Naive thymus-derived CD8-positive, alpha-beta T cell (primary cell): Measurements from ENCODE around the gene SULT4A1. TPM values are rescaled to one million over a fixed set of nuclear protein-coding genes. Genes with fewer than 3 reads are reported as not detected.

Source experiments
- ATAC-seq, 2 donors: fragments of 150-1000 bp; cut with Tn5 transposase in 1 of 2; sonication (Bioruptor Pico), chemical (Tn5 transposase) in 1 of 2; 1 replicate in 1 of 2; 2 replicates in 1 of 2; pipeline ENCODE4 v1.10.0; 2021; ENCODE audit warnings: mild to moderate bottlenecking in 2 of 2, moderate library complexity in 2 of 2
- POLR2A ChIA-PET: fragments of 350-600 bp; sonication (Branson Sonifier 250); formaldehyde crosslinking; loops from one replicate; lab custom pipeline; 2021; ENCODE audit warnings: antibody characterized with exemption; lab: Charles Lee
- DNase-seq, 10 donors: peaks; one replicate each; pipeline versions ENCODE4 v3.0.0 to v3.0.0-alpha.2; 2020 to 2022
- H3K27ac Mint-ChIP-seq, 10 donors: one replicate each; pipeline ENCODE4 v1.8.0; 2020 to 2022; ENCODE audit warnings: mild to moderate bottlenecking in 10 of 10, mixed read lengths in 10 of 10, moderate library complexity in 4 of 10, inconsistent platforms in 1 of 10
- H3K27me3 Mint-ChIP-seq, 5 donors: one replicate each; pipeline ENCODE4 v1.8.0; 2021 to 2022; ENCODE audit warnings: mixed read lengths in 5 of 5
- H3K36me3 Mint-ChIP-seq, 3 donors: one replicate each; pipeline ENCODE4 v1.8.0; 2020 to 2022; ENCODE audit warnings: mixed read lengths in 3 of 3, mild to moderate bottlenecking in 2 of 3, inconsistent platforms in 1 of 3
- H3K4me1 Mint-ChIP-seq, 4 donors: one replicate each; pipeline ENCODE4 v1.8.0; 2021 to 2022; ENCODE audit warnings: mixed read lengths in 4 of 4
- H3K4me3 Mint-ChIP-seq, 10 donors: one replicate each; pipeline ENCODE4 v1.8.0; 2020 to 2022; ENCODE audit warnings: mild to moderate bottlenecking in 10 of 10, mixed read lengths in 10 of 10, moderate library complexity in 6 of 10, inconsistent platforms in 1 of 10
- H3K9me3 Mint-ChIP-seq, 9 donors: one replicate each; pipeline ENCODE4 v1.8.0; 2020 to 2022; ENCODE audit warnings: mixed read lengths in 9 of 9, mild to moderate bottlenecking in 3 of 9, inconsistent platforms in 1 of 9, moderate library complexity in 1 of 9
- polyA plus RNA-seq, 3 donors: library from polyadenylated mRNA; unstranded; fragments of 300-500 nt; fragmentation: Illumina TruSeq; gene quantifications; one replicate each; pipeline ENCODE4 v1.2.3, GENCODE V29; 2021
- total RNA-seq, 8 experiments: library from RNA in 2 of 8; stranded (reverse) in 2 of 8; gene quantifications; one replicate each; pipeline ENCODE4 v1.2.3 and lab custom pipeline; 2021 to 2026

The SULT4A1 gene
- total and polyA plus RNA-seq, 5 experiments from 2014 or later = not detected

GRCh38 chr22:43845981-43846380 is 16.3 kb downstream of the SULT4A1 start:
- H3K9me3 Mint-ChIP-seq = peaks cover 0 to 2% (median 0%) of the 10 kb centered on the region in 9 donors

GRCh38 chr22:43844560-43845545 is 17.5 kb downstream of the SULT4A1 start:
- peak in 1 of 10 donors; percentile 38 for DNase-seq
- no peak for ATAC-seq
- Mint-ChIP-seq H3K36me3 (no peaks in the 10 kb centered on the region), H3K27ac (no peak overlapping the region), H3K27me3 (peaks cover 0 to 22% (median 8%) of the 10 kb centered on the region in 5 donors), H3K9me3 (peaks cover 0 to 2% (median 0%) of the 10 kb centered on the region in 9 donors), H3K4me3 (no peak overlapping the region), H3K4me1 (peaks cover 0 to 2% (median 0%) of the 10 kb centered on the region in 4 donors)
- POLR2A ChIA-PET = no interaction called here

More at GRCh38 chr22:43845981-43846380, 16.3 kb downstream of the SULT4A1 start:
- H3K4me1 Mint-ChIP-seq = peaks cover 0 to 2% (median 0%) of the 10 kb centered on the region in 4 donors
- DNase-seq = peak in 1 of 10 donors; percentile 22
- H3K27me3 Mint-ChIP-seq = peaks cover 1 to 32% (median 10%) of the 10 kb centered on the region in 5 donors
- POLR2A ChIA-PET = no interaction called here
- peak overlapping the region in 2 of 10 donors; percentile 18 to 68 for H3K27ac Mint-ChIP-seq
- H3K36me3 Mint-ChIP-seq = no peaks in the 10 kb centered on the region
- ATAC-seq = no peak
- H3K4me3 Mint-ChIP-seq = no peak overlapping the region

- Mint-ChIP-seq H3K36me3 (no peaks in the 10 kb centered on the region), H3K4me3 (no peak overlapping the region), H3K27me3 (peaks cover 0 to 22% (median 6%) of the 10 kb centered on the region in 5 donors), H3K4me1 (peaks cover 0 to 2% (median 0%) of the 10 kb centered on the region in 4 donors), H3K27ac (no peak overlapping the region), H3K9me3 (peaks cover 0 to 2% (median 0%) of the 10 kb centered on the region in 9 donors)
- no peak for ATAC-seq
- POLR2A ChIA-PET = no interaction called here
- DNase-seq = peak in 1 of 10 donors; percentile 35
Observed at GRCh38 chr22:43843783-43844530, 18.4 kb downstream of the SULT4A1 start.

GRCh38 chr22:43841742-43842141 is 20.6 kb downstream of the SULT4A1 start:
- no peak overlapping the region for H3K27ac Mint-ChIP-seq
- POLR2A ChIA-PET = no interaction called here

GRCh38 chr22:43840851-43841250 is 21.5 kb downstream of the SULT4A1 start:
- Mint-ChIP-seq H3K36me3 (no peaks in the 10 kb centered on the region), H3K4me3 (no peak overlapping the region), H3K9me3 (no peaks in the 10 kb centered on the region), H3K4me1 (peaks cover 0 to 2% (median 0%) of the 10 kb centered on the region in 4 donors), H3K27ac (no peak overlapping the region), H3K27me3 (peaks cover 0 to 10% (median 4%) of the 10 kb centered on the region in 5 donors)
- ATAC-seq (no peak), DNase-seq (peak in 1 of 10 donors; percentile 40)
- POLR2A ChIA-PET = interaction anchor here (0.7 kb wide), 1 partner anchor 1447 kb away, joined by 3 read pairs; no protein-coding TSS in a partner anchor

More at GRCh38 chr22:43841742-43842141, 20.6 kb downstream of the SULT4A1 start:
- no peak for ATAC-seq
- Mint-ChIP-seq H3K4me3 (no peak overlapping the region), H3K4me1 (peaks cover 0 to 2% (median 0%) of the 10 kb centered on the region in 4 donors), H3K27me3 (peaks cover 0 to 17% (median 4%) of the 10 kb centered on the region in 5 donors), H3K9me3 (peaks cover 0 to 2% (median 0%) of the 10 kb centered on the region in 9 donors), H3K36me3 (no peaks in the 10 kb centered on the region)
- peak in 1 of 10 donors; percentile 54 for DNase-seq

- H3K4me3 Mint-ChIP-seq = no peak overlapping the region
Observed at GRCh38 chr22:43840431-43840830, 21.9 kb downstream of the SULT4A1 start.

GRCh38 chr22:43839781-43840180 is 22.5 kb downstream of the SULT4A1 start:
- H3K27ac Mint-ChIP-seq = no peak overlapping the region
- H3K27me3 Mint-ChIP-seq = peaks cover 0 to 12% (median 9%) of the 10 kb centered on the region in 5 donors
- H3K4me1 Mint-ChIP-seq = no peaks in the 10 kb centered on the region
- POLR2A ChIA-PET = no interaction called here
- H3K9me3 Mint-ChIP-seq = no peaks in the 10 kb centered on the region
- H3K4me3 Mint-ChIP-seq = no peak overlapping the region
- no peaks in the 10 kb centered on the region for H3K36me3 Mint-ChIP-seq
- no peak for ATAC-seq
- DNase-seq = no peak

More at GRCh38 chr22:43840431-43840830, 21.9 kb downstream of the SULT4A1 start:
- Mint-ChIP-seq H3K36me3 (no peaks in the 10 kb centered on the region), H3K27ac (peak overlapping the region in 1 of 10 donors; percentile 59), H3K9me3 (no peaks in the 10 kb centered on the region), H3K27me3 (peaks cover 0 to 10% (median 6%) of the 10 kb centered on the region in 5 donors), H3K4me1 (peaks cover 0 to under 1% (median 0%) of the 10 kb centered on the region in 4 donors)
- POLR2A ChIA-PET = interaction anchor here (0.7 kb wide), 1 partner anchor 1447 kb away, joined by 3 read pairs; no protein-coding TSS in a partner anchor
- ATAC-seq (no peak), DNase-seq (peak in 1 of 10 donors; percentile 3)

GRCh38 chr22:43838571-43839307 is 23.6 kb downstream of the SULT4A1 start:
- no peak for DNase-seq
- H3K9me3 Mint-ChIP-seq = no peaks in the 10 kb centered on the region
- POLR2A ChIA-PET = no interaction called here
- H3K36me3 Mint-ChIP-seq = no peaks in the 10 kb centered on the region
- peaks cover 0 to 12% (median 9%) of the 10 kb centered on the region in 5 donors for H3K27me3 Mint-ChIP-seq
- H3K4me1 Mint-ChIP-seq = no peaks in the 10 kb centered on the region
- H3K27ac Mint-ChIP-seq = no peak overlapping the region
- no peak for ATAC-seq
- H3K4me3 Mint-ChIP-seq = no peak overlapping the region

GRCh38 chr22:43838161-43838560 is 24.2 kb downstream of the SULT4A1 start:
- POLR2A ChIA-PET = no interaction called here
- Mint-ChIP-seq H3K27ac (no peak overlapping the region), H3K27me3 (peaks cover 0 to 12% (median 9%) of the 10 kb centered on the region in 5 donors), H3K9me3 (no peaks in the 10 kb centered on the region), H3K36me3 (no peaks in the 10 kb centered on the region), H3K4me3 (no peak overlapping the region), H3K4me1 (no peaks in the 10 kb centered on the region)
- no peak for DNase-seq
- ATAC-seq = no peak

GRCh38 chr22:43837666-43838065 is 24.6 kb downstream of the SULT4A1 start:
- Mint-ChIP-seq H3K4me1 (no peaks in the 10 kb centered on the region), H3K27ac (no peak overlapping the region), H3K27me3 (peaks cover 0 to 12% (median 9%) of the 10 kb centered on the region in 5 donors), H3K36me3 (no peaks in the 10 kb centered on the region), H3K4me3 (no peak overlapping the region), H3K9me3 (no peaks in the 10 kb centered on the region)
- POLR2A ChIA-PET = no interaction called here
- ATAC-seq = no peak
- DNase-seq = no peak

- DNase-seq (no peak), ATAC-seq (no peak)
- POLR2A ChIA-PET = no interaction called here
- Mint-ChIP-seq H3K27me3 (peaks cover 0 to 12% (median 9%) of the 10 kb centered on the region in 5 donors), H3K4me3 (no peak overlapping the region), H3K36me3 (no peaks in the 10 kb centered on the region), H3K4me1 (no peaks in the 10 kb centered on the region), H3K9me3 (no peaks in the 10 kb centered on the region), H3K27ac (no peak overlapping the region)
Observed at GRCh38 chr22:43835736-43836135, 26.6 kb downstream of the SULT4A1 start.

- Mint-ChIP-seq H3K9me3 (no peaks in the 10 kb centered on the region), H3K4me1 (no peaks in the 10 kb centered on the region), H3K27ac (no peak overlapping the region), H3K27me3 (peaks cover 0 to 12% (median 9%) of the 10 kb centered on the region in 5 donors), H3K4me3 (no peak overlapping the region), H3K36me3 (no peaks in the 10 kb centered on the region)
- no peak for DNase-seq
- ATAC-seq = no peak
- POLR2A ChIA-PET = no interaction called here
Observed at GRCh38 chr22:43835166-43835565, 27.1 kb downstream of the SULT4A1 start.
